Cardiac septum (tissue), 1 donor: ENCODE results near the gene PDIK1L. TPM values are rescaled to one million over a fixed set of nuclear protein-coding genes. Genes with fewer than 3 reads are reported as not detected.

ENCODE experiments used
- DNase-seq: peaks from one replicate; pipeline ENCODE4 v3.0.0-alpha.2; 2020; ENCODE audit warnings: low spot score
- intact Hi-C: fragments of 100-400 bp; cut with DNase I; formaldehyde crosslinking; loops from one replicate; pipeline ENCODE4 v1.14.0; 2022
- total RNA-seq: library from RNA; stranded (reverse); fragmentation: NEBNext Ultra II Directional; extraction: Animal tissue kit (Norgen Biotek cat#: 25700); gene quantifications from one replicate; pipeline ENCODE4 v1.2.1, GENCODE V29; 2021
- donor health status: DM: no; HTN: no; CAD: no.

The PDIK1L gene
- total RNA-seq, 1 donor from 2014 or later = 3.5 TPM

DNA sequence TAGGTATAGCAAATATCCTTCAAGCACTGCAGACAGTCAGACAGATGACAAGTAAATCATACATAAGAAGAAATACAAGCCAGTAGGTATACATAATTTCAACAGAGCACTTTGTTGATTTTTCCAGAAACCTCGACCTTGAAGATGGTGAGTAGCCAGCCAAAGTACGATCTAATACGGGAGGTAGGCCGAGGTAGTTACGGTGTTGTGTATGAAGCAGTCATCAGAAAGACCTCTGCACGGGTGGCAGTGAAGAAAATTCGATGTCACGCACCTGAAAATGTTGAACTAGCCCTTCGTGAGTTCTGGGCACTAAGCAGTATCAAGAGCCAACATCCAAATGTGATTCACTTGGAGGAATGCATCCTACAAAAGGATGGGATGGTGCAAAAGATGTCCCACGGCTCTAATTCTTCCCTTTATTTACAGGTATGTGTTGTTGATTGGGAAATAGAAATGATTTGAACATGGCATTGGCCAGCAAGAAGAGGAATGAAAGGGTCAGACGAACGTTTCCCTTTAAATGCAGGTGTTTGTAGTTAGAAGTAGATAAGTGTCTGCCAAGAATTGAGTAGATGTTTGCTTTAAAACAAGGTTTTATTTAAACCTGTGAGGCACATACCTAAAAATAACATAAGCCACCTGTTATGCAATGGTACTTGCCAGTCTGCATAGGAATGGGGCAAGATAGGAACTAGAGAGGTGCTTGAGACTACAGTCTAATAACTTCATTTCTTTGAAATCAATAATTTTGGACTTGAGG lies 2.7 kb downstream of the PDIK1L start:
- DNase-seq = no peak
- intact Hi-C loops = loop anchor here (5.0 kb wide), 1 partner anchor 77 kb away; no protein-coding TSS in a partner anchor

GRCh38 chr1:26119892-26120608 lies 8.4 kb downstream of the PDIK1L start:
- intact Hi-C loops = no loop called here
- DNase-seq = no peak

DNA sequence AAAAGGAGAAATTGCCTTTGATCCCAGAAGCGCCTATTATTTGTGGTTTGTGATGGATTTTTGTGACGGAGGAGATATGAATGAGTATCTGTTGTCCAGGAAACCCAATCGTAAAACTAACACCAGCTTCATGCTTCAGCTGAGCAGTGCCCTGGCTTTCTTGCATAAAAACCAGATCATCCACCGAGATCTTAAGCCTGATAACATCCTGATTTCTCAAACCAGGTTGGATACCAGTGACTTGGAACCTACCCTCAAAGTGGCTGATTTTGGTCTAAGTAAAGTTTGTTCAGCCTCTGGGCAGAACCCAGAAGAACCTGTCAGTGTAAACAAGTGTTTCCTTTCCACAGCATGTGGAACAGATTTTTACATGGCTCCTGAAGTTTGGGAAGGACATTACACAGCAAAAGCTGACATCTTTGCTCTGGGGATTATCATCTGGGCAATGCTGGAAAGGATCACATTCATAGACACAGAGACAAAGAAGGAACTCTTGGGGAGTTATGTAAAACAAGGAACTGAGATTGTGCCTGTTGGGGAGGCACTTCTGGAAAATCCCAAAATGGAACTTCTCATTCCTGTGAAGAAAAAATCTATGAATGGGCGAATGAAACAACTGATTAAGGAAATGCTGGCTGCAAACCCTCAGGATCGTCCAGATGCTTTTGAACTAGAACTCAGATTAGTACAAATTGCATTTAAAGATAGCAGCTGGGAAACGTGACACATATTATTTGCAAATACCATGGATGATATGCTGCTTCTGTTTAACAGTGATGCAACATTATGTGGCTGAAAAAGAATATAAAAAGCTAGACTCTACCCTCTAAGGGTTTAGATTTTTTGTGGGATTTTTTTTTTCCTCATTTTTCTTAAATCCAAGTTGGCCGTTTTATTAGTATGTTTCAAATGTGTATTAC lies 10.5 kb downstream of the PDIK1L start:
- intact Hi-C loops = no loop called here
- no peak for DNase-seq

DNA sequence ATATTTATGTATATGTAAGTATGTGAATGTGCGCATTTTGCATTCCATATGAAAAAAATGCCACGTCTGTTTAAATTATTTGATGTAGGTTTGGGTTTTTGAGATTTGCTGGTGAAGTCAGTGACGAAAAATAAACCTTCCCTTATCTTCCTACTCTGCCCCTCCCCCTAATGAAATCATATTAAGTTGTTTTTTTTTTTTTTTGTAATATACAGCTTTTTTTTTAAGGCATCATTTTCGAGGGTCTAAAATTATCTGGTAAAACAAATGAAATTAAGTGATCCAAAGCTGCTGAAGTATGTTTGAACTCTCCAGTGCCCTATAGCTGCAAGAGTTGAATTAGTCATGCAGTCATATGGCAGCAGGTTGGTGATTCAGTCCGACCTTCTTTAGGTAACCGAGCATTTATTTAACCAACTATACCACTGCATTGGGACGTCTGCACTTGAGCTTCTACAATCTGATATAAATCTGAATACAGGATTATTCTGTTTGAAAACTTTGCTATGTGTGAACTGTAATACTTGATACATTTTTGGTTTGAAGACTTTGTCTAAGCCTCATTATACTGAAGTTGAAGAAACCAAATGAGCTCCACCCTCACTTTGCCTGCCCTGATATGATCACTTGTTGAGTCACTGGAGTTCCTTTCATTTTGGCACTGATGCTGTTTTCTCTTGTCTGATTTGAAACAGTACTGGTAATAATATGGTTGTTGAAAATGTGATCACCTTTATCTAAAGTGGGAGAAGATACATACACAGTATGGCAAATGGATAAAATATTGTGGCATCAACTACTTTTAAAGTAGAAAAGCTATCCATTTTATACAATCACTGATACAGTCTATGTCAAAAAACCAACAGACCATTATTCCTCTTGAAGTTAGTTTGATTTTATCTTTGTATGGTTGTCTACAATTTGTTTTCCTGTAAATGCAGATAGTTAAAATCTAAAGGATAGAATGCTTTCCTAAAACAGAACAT lies 11.7 kb downstream of the PDIK1L start:
- intact Hi-C loops = no loop called here
- no peak for DNase-seq

- DNase-seq = no peak
- intact Hi-C loops = no loop called here
Observed at GRCh38 chr1:26124418-26125331, 13.1 kb downstream of the PDIK1L start.

GRCh38 chr1:26125382-26125781 lies 13.8 kb downstream of the PDIK1L start:
- intact Hi-C loops = no loop called here
- no peak for DNase-seq

GRCh38 chr1:26125946-26126320 lies 14.3 kb downstream of the PDIK1L start:
- intact Hi-C loops = no loop called here
- no peak for DNase-seq

DNA sequence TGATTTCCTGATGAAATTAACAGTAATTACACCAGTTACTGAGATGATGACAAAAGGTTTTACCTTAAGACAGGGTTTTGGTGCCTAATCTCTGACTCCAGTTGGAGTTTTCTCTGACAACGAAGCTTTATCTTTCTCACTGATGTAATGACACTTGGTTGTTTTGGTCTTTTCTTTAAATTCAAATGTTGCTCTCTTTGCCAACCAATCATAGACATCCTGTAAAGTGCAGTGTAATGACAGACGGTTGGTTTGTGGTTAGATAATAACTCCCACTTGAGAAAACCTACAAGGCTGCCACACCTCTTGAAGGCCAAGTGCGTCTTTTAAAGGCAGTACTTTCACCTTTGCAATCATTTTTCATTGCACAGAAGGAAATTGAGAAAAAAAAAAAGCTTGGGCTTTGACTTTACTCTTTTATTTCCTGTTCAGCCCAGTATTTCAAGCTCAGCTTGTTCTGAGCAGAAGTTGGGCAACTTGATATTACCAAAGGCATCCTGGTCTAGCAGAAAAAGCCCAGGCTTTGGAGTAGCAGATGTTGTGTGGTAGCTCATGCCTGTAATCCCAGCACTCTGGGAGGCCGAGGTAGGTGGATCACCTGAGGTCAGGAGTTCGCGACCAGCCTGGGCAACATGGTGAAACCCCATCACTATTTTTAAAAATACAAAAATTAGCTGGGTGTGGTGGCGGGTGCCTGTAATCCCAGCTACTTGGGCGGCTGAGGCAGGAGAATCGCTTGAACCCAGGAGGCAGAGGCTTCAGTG lies 14.9 kb downstream of the PDIK1L start:
- no peak for DNase-seq
- intact Hi-C loops = no loop called here

DNA sequence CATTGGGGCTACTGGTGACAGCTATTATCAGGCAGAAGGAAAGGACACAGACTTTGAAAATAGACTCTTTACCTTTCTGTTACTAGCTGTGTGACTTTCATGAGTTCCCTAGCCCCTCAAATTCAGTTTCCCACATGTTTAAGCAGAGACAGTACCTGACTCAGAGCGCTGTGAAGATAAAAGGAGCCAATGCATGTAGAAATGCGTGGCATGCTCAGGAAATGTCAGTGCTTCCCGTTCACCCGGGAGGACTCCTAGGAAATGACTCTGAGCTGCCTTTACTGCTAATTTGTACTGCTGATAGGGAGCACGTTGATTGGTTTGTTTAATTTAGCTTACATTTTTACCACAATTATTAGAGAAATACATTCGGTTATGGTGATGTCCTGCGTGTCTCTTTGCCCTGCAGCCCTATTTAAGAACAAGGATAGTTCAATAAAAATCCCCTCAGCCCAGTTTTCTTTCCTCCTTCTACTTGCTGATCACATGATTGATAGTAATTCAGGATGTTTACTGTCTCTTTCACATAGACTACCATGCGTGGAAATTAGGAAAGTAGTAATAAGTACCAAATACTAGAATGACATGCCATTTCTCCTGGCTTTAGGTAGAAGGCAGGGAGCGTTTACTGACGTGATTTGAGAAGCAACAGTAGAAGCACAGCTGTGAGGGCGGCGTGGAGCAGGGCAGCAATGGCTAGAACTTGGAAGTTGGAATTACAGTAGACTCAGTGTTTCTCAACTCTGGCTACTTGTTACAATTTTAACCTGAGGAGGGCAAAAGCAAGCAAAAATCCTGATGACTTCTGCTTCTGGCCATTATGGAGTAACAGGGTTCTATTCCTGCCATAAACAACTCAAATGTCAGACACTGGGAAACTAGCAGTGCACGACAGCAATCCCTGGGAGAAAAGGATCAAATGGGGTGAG lies 15.9 kb downstream of the PDIK1L start:
- intact Hi-C loops = no loop called here
- DNase-seq = no peak

DNA sequence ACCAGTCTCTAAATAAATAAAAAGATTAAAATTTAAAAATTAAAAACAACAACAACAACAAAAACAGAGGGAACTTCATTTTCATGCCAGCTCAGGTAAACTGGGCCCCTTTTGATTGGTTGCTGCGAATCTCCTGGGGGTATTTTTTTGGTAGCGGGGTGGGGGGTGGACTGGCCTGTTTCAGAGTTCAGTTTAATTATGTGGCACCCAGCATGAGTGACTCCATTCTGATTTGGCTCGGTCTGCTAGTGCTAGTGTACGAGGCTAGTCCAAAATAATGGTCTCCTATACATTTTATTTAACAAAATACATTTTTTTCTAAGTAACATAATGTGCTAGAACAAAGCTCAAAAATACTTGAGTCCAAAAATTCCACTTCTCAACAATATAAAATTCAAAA lies 18.2 kb downstream of the PDIK1L start:
- intact Hi-C loops = no loop called here

GRCh38 chr1:26130695-26131094 lies 19.1 kb downstream of the PDIK1L start:
- intact Hi-C loops = no loop called here
- DNase-seq = no peak

More for the DNA sequence above, 18.2 kb downstream of the PDIK1L start:
- DNase-seq = no peak

DNA sequence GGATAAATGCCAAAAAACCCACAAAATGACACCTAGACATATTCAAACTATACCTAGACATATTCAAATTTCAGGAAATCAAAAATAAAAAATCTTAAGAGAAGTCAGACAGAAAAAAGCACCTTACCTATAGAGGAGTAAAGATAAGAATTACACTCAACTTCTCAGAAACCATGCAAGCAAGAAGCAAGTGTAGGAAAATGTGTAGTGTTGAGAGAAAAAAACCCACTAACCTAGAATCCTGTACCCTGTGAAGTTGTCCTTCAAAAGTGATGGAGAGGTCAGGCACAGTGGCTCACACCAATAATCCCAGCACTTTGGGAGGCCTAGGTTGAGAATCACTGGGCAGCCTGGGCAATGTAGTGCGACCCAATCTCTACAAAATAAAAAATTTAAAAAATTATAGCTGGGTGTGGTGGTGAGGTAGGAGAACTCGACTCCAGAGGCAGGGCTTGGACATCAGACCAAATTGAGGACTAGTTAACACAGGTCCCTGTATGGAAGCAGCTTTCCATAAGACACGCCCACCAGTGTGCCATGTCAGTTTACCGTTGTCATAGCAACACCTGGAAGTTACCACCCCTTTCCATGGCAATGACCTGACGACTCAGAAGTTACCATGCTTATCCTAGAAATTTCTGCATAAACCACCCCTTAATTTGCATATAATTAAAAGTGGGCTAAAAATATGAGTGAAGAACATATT lies 20.7 kb downstream of the PDIK1L start:
- DNase-seq = no peak
- intact Hi-C loops = no loop called here

DNA sequence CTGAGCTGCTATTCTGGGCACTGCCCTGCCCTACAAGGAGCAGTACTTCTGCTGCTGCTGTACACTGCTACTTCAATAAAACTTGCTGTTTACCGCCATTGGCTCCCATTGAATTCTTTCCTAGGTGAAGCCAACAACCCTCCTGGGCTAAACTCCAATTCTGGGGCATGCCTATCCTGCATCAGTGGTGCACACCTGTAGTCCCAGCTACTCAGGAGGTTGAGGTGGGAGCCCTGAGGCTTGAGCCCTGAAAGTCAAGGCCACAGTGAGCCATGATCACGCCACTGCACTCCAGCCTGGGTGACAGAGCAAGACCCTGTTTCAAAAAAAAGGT lies 21.2 kb downstream of the PDIK1L start:
- intact Hi-C loops = no loop called here
- DNase-seq = no peak

DNA sequence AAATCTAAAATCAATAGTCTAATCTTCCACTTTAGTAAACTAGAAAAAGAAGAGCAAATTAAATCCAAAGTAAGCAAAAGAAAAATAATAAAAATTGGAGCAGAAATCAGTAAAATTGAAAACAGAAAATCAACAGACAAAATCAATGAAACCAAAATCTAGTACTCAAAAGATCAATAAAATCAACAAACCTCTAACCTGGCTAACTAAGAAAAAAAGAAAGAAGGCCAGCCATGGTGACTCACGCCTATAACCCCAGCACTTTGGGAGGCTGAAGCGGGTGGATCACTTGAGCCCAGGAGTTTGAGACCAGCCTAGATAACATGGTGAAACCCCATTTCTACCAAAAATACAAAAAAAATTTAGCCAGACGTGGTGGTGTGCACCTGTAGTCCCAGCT lies 22.8 kb downstream of the PDIK1L start:
- DNase-seq = no peak
- intact Hi-C loops = no loop called here

DNA sequence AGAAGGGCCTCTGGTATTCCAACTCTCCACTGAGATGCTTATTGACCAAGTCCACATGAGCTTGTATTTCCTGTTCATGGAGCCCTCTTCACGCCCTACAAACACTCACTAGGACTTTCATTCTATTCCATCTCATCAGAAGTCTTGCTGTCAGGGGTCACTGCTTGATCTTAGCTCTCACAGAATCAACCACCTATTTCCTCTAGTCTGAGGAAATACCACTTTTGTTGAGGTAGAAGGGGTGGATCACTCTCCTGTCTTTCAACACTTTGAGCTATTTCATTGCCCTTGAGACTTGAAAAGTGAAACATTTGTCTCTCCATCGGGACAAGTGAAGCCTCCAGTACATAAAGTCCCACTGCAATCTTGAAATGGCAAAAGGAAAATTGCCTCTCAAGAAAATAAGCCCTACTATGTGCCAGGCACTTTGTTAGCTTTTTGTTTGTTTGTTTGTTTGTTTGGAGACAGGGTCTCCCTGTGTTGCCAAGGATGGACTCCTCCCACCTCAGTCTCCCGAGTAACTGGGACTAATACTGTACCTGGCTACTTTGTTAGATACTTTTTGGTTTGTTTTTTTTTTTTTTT lies 27.4 kb downstream of the PDIK1L start:
- DNase-seq = no peak
- intact Hi-C loops = no loop called here
